GM18951 (cell line): Measurements from ENCODE around the gene VSTM2A.
"Not testable (repeated sequence)": the region's sequence is repeated elsewhere in the genome, so short reads cannot be mapped to it uniquely, and the experiment has no call there.

Experiments
- POLR2A ChIP-seq: IDR thresholded peaks from 4 replicates; pipeline ENCODE4 v1.6.1; 2011; ENCODE audit warnings: mild to moderate bottlenecking; ENCODE audit not compliant: insufficient read length, insufficient read depth; ENCODE audit errors: extremely low read depth
- in situ Hi-C: fragments of 300-500 bp; cut with MboI; formaldehyde crosslinking; loops from one replicate; pipeline ENCODE4 v1.12.0; 2022; ENCODE audit warnings: low sequenced_read_pairs, mixed read lengths, inconsistent platforms; ENCODE audit not compliant: unreplicated experiment

Gene VSTM2A, protein sequence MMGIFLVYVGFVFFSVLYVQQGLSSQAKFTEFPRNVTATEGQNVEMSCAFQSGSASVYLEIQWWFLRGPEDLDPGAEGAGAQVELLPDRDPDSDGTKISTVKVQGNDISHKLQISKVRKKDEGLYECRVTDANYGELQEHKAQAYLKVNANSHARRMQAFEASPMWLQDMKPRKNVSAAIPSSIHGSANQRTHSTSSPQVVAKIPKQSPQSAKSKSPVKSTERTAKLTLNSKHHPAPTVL

DNA sequence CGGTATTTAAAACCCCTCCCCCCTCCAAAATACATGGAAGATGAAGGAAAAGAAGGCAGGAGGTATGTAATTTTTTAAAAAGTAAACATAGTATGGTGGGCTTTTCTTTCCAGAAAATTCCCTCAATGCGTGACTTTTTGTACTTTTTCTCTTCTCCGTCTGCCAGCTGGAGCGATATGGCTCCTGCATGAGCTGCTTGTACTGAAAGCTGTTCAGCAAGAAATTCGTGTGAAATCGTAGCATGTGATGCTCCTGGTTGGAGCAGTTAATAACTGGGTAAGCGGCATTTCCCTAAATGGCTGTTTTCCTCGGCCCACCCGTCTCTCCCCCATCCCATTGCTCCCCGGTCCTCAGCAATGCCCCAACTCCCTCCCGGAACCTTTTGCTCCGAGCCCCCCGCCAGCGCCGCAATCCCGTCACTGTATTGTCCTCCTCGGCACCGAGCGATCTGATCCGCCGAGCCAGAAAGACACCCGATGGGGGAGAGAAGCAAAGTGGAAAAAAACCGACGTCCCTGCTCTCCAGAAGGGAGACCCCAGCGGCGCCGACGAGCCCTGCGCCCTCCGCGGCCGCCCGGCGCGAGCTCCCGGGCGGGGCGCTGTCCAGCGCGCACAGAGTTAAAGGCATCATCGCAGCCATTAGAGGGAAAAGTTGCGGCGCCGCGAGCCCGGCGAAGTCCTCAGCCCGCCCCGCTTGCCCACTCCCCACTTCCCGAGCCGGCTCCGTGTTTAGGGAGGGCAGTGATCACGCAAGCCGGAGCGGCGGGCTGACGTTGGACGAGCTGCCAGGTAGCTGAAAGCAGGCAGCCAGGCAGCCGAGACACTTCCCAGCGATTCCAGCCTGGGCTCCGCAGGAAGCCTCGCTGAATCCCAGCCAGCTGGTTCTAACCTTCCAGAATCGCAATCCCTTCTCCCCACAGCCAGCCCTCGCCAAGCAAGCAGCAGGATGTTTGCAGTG, at the start of gene VSTM2A:
VSTM2A (plus strand) TSS at position 707 of the 957 bp plus-strand sequence. CDS start 356 bp downstream, outside the sequence.
- in situ Hi-C loops, result no loop called here
- TF ChIP-seq POLR2A, result no peak

DNA sequence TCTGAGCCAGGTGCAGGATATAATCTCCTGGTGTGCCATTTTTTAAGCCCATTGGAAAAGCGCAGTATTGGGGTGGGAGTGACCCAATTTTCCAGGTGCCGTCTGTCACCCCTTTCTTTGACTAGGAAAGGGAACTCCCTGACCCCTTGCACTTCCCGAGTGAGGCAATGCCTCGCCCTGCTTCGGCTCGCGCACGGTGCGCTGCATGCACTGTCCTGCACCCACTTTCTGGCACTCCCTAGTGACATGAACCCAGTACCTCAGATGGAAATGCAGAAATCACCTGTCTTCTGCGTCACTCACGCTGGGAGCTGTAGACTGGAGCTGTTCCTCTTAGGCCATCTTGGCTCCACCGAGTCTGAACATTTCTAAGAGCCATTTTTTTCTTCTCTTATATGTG, 37.6 kb upstream of the VSTM2A start:
- in situ Hi-C loops, result not testable (repeated sequence)

DNA sequence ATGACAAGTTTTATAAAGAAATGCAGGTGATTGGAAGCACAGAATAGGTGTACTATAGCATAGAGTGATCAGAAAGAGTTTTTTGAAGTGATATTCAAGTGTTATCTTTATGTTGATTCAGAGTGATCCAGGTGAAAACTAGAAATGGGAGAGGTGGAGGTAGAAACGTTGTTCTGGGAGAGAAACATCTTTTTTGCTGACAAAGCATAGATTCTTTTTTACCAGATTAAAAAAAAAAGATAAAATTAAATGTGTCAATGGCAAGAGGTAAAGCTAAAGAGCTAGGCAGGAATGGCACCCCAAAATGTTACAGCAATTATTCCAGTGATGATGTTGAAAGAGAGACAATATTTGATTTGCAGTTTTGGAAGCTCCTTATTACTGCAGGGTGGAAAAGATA, 12.6 kb upstream of the VSTM2A start:
- in situ Hi-C loops, result no loop called here
- TF ChIP-seq POLR2A, result no peak

DNA sequence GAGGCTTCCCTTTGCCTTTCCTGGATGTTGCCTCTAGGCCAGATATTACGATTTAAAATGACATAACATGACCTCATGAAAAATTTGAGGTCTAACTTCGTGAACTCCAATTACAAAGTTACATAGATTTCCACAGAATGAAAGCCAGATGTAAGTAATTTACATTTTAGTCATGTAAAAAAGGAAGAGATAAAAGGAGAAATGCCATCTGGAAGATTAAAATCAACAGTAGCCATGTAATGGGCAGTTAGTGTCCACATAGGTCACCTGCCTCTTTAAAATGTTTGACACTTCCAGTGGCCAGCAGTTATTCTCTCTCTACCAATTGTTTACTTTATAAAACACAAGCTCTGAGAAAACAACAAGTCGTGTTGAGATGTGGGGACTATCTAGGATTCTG, 4.1 kb upstream of the VSTM2A start:
- in situ Hi-C loops, result no loop called here
- no peak for TF ChIP-seq POLR2A

DNA sequence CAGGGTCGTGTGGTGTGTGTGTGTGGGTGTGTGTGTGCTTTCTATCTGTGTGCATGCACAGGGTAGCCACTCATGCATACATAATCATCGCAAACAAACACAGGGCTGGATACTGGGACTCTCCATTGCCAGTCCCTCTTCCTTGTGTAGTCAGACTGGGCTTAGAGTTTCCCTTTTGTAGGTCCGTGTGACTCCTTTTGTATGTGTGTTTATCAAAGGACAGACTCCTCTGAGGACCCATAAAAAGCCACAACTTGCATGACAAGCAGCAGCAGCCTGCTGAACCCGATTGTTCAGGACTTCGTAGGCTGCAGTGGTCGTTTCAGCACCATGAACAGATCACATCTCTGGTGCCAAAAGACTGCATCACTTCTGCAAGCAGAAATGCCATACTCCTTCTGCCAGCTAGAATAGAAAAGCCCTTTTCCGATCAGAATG, 895 bp downstream of the VSTM2A start:
- TF ChIP-seq POLR2A, result no peak
- in situ Hi-C loops, result no loop called here

DNA sequence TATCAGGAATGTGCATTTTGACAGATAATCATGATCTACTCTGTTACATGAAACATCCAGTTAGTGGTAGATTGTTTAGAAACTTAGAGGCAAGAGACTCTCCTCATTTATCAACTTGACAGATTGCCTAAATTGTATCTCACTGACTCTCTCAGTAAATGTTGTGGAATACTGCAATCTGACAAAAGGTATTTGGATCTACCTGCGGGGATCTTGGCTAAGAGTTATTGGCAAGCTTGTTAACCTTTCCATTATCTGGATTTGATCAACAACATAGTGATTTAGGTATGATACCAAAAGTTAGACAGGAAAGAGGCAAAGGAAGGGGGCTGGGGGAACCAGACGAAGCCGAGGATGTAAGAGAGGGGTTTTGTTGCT, 2.0 kb downstream of the VSTM2A start:
- in situ Hi-C loops, result no loop called here
- TF ChIP-seq POLR2A, result no peak

DNA sequence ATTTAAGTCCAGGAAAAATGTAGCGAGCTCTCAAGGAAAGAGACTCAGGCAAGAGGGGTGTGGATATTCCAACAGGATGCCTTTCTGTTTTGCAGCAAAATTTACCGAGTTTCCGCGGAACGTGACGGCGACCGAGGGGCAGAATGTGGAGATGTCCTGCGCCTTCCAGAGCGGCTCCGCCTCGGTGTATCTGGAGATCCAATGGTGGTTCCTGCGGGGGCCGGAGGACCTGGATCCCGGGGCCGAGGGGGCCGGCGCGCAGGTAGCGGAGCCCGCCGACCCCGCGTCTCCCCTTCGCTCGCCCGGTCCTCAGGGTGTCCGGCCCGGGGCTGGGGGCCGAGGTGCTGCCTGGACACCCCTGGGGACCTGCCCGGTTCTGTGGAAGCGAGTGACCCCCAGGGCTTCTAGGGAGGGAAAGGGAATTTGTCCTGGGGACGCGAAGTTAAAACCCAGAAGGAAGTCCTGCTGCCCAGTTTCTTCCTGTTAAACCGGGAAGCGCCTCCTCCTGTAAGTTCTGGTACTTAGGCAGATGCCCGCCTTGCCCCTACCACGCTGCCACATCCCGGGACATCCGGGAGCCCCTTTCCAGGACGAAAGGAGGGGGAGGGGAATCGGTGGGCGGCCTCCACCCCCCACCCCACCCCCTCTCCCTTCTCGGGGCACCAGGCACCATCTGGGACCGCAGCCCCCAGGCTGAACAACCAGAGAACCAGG, 2.5 kb downstream of the VSTM2A start:
- TF ChIP-seq POLR2A, result no peak
- in situ Hi-C loops, result no loop called here

DNA sequence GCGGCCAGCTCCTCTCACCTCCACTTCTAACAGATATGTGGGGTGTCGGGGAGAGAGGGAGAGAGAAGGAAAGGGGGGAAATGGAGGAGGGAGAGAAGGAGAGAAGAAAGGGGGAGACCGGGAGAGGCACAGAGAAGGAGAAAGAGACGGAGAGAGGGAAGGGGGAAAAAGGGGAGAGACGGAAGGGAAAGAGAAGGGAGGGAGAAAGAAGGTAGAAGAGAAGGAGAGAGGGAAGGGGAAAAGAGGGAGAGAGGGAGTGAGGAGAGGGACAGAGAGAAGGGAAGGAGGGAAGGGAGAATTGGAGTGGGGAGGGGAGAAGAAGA, 3.0 kb downstream of the VSTM2A start:
- in situ Hi-C loops, result no loop called here
- no peak for TF ChIP-seq POLR2A

DNA sequence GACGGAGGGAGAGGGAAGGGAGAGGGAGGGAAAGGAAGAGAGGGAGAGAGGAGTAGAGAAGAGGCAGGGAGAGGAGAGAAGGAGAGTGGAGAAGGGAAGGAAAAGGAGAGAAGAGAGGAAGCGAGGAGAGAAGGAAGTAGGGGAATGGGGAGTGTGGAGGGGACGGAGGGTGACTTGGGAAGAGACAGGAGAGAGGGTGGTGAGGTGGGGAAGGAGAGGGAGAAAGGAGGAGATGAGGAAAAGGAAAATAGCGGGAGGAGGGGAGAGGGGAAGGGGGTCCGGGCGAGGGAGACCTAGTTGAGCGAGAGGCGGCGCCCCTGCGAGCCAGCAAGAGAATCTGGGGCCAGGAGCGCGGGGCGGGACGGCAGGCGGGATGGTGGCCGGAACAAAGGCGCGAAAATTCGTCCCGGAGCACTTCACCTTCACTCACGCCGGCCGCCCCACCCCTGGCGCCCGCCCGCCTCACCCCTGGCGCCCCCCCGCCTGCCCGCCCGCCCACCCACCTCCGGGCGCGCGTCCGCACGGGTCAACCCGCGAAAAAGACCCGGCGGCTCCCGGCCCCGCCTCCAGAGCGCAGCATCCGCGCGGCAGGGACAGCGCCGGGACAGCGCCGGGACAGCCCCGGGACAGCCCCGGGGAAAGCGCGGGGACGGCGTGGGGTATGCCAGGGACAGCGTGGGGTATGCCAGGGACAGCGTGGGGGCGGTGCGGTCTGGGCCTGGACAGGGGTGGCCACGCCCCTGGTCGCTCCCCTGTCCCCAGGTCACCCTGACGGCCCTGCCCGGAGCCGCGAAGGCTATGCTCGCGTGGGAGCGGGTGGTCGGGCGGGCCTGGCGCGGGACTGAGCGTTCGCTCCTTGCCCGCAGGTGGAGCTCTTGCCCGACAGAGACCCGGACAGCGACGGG, 4.2 kb downstream of the VSTM2A start:
- TF ChIP-seq POLR2A, result no peak
- in situ Hi-C loops, result no loop called here

DNA sequence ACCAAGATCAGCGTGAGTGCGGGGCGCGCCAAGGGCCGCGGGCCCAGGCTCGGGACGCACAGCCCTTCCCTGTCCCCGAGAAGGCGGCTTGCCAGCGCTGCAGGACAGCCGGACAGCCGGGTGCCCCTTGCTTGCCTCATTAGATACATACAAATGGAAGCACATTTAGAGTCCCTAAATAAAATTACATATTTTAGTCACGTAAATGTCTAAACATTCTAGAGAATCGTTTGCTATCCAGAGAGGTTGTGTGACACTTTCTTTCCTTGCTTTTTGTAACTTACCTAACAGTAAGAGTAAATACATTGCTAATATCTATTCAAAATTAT, 4.8 kb downstream of the VSTM2A start:
- TF ChIP-seq POLR2A, result no peak
- in situ Hi-C loops, result no loop called here

DNA sequence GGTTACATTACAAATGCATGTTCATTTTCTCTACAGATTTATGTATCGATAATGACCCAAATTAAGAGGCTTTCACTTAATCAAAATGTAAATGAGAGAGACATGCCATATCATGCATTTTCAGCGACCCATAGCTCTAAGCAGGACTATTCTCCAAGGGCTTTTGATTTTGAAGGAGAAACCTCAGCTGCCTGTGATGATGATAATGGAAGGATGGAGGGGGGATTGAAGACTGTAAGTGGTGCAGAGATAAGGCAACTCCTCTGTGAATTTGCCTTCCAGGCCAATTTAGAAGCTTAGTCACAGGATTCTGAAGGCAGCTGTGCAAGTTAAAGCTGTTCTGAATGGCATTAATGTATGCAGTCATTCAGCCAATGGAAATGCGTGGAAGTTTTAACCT, 8.3 kb downstream of the VSTM2A start:
- in situ Hi-C loops, result no loop called here
- TF ChIP-seq POLR2A, result no peak

DNA sequence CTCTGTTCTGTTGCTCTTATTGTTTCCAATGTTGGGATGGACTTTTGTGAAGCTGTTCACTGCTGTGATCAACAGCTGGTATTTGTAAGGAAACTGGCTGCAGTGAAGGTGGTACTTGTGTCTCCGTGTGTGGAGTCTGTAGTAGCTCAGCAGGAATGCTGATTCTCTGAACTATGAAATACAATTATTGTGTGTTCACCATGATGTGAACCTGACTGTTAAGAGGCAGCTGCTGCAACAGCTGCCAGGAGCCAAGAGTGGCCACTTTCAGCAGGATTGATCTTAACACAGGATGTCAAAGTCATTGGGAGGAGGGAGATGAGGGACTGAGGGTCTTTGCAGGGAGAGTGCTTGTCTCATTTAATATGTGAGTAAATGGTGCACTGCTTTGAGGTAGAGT, 13.9 kb downstream of the VSTM2A start:
- in situ Hi-C loops, result no loop called here
- no peak for TF ChIP-seq POLR2A

DNA sequence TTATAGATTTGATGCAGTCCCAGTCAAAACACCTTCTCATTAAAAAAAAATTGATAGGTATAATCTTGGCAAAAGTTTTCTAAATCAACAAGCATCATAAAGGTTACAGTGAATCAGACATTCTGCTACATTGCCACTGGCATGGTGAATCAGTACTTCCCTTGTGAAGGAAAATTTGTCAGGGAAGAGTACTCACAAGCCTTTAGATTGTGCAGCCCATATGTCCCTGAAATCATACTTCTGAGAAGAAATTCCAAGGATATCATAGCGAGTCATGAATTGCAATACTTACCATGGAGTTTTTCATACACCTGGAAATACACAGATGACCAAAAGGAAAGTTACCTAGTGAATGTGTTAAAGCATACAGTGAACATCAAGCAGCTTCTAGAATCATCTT, 17.2 kb downstream of the VSTM2A start:
- in situ Hi-C loops, result no loop called here
- TF ChIP-seq POLR2A, result no peak
